ENCODE results near the gene BAIAP3. TPM values are rescaled to one million over a fixed set of nuclear protein-coding genes. Genes with fewer than 3 reads are reported as not detected.

BAIAP3 gene
- total RNA-seq, 2 donors from 2014 or later, result 0.35 to 2.4 TPM

DNA sequence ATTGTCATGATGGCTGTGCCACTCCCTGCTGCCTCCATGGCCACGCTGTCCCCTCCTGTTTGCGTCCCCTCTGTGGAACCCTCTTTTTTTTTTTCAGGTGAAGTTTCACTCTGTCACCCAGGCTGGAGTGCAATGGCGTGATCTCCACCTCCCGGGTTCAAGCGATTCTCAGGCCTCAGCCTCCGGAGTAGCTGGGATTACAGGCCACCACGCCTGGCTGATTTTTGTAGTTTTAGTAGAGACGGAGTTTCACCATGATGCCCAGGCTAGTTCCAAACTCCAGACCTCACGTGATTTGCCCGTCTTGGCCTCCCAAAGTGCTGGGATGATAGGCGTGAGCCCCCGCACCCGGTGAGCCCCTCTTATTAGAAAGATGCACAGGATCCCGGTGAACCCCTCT, 35.0 kb upstream of the BAIAP3 start:
- Histone ChIP-seq H3K4me3 (no peak overlapping the region), H3K27me3 (no peaks in the 10 kb centered on the region), H3K9me3 (no peaks in the 10 kb centered on the region), H3K36me3 (no peaks in the 10 kb centered on the region), H3K27ac (no peak overlapping the region), H3K4me1 (peaks cover 0 to 9% of the 10 kb centered on the region in 2 donors)
- no peak for TF ChIP-seq CTCF (IDR thresholded peaks at IDR 0.05)
- no peak for DNase-seq (ENCODE audit: low spot score)

GRCh38 chr16:1299012-1299867, 34.2 kb upstream of the BAIAP3 start:
- TF ChIP-seq CTCF (IDR thresholded peaks at IDR 0.05), result no peak
- Histone ChIP-seq H3K4me1 (peaks cover 0 to 9% of the 10 kb centered on the region in 2 donors), H3K36me3 (no peaks in the 10 kb centered on the region), H3K4me3 (no peak overlapping the region), H3K27ac (no peak overlapping the region), H3K9me3 (no peaks in the 10 kb centered on the region), H3K27me3 (no peaks in the 10 kb centered on the region)
- DNase-seq (ENCODE audit: low spot score), result no peak

DNA sequence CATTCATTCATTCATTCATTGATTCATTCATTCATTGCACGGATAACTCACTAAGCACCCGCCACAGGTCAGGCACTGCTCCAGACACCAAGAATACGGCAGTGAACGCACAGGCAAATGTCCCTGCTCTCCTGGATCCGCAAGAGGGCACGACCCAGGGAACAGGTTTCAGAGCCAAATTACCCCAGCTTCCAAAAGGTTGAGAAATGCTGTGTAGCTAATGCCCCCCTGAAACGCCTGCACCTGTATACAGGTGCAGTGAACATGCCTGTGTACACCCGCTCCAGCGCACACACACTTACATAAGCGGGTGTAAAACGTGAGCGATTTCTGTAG, 33.6 kb upstream of the BAIAP3 start:
- no peak for DNase-seq (ENCODE audit: low spot score)
- Histone ChIP-seq H3K27ac (no peak overlapping the region), H3K4me3 (no peak overlapping the region), H3K4me1 (peaks cover 0 to 9% of the 10 kb centered on the region in 2 donors), H3K36me3 (no peaks in the 10 kb centered on the region), H3K27me3 (no peaks in the 10 kb centered on the region), H3K9me3 (no peaks in the 10 kb centered on the region)
- TF ChIP-seq CTCF (IDR thresholded peaks at IDR 0.05), result no peak

DNA sequence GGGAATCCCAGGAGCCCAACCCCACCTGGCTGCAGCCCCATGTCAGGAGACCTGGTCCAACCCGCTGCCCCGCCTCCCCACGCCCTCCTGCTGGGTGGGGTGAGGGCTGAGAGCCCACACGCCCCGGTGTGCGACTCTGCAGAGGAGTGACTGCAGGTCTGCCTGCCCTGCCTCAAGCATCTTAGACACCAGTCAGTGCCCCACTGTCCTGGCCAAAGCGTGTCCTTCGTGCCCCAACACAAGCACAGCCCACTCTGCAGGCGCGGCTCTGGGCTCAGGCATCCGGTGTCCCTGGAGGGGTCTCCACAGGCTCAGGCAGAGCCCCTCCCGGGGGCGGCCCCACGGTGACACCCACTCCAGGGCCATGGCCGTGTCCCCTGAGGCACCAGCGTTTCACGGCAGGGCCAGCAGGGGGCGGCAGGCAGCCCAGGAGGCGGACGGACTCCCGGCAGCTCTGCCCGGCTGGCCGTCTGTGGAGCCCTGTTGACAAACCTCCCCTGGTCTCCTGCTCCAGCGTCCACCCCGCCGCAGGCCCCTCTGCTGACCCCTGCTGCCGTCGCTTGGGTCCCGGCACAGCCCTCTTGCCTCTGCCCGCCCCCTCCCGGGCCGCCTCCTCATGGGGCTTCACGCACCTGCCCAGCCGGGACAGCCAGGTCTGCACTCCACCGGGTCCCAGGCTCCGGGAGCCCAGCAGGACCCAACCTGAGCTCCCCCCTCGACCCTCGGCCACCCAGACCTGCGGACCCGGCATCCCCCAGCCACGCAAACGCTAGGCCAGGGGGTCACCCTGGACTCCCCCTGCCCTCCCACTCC, 32.6 kb upstream of the BAIAP3 start:
- Histone ChIP-seq H3K4me1 (peaks cover 0 to 9% of the 10 kb centered on the region in 2 donors), H3K27ac (no peak overlapping the region), H3K9me3 (no peaks in the 10 kb centered on the region), H3K27me3 (no peaks in the 10 kb centered on the region), H3K36me3 (no peaks in the 10 kb centered on the region), H3K4me3 (peak overlapping the region in 1 of 2 donors; percentile 25)
- TF ChIP-seq CTCF (IDR thresholded peaks at IDR 0.05), result peak; percentile 71 to 88
- peak; percentile 62 for DNase-seq (ENCODE audit: low spot score)

DNA sequence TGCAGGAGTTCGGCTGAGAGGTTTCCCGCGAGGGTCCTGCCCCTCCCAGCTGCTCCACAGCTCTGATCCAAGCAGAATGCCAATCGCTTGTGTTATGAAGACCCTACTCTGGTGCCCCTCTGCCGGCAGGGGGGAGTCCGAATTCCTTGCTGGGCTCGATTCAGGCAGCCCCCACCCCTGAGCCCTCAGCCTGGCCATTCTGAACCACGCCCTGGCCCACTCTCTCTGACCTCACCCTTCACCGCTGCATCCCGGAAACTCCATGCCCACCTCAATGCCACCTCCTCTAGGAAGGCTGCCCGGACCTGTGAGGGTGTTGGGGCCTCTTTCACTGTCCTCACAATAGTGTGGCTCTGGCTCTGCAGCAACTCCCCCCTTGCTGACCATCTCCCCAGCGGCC, 31.9 kb upstream of the BAIAP3 start:
- H3K4me1 ChIP-seq, result peaks cover 0 to 9% of the 10 kb centered on the region in 2 donors
- no peaks in the 10 kb centered on the region for H3K27me3 ChIP-seq
- no peaks in the 10 kb centered on the region for H3K36me3 ChIP-seq
- H3K9me3 ChIP-seq, result no peaks in the 10 kb centered on the region
- no peak for TF ChIP-seq CTCF (IDR thresholded peaks at IDR 0.05)
- no peak overlapping the region for H3K4me3 ChIP-seq
- DNase-seq (ENCODE audit: low spot score), result no peak
- no peak overlapping the region for H3K27ac ChIP-seq
